Activated CD4-positive, alpha-beta T cell treated with anti-CD3 and anti-CD28 coated beads, Interleukin-2, amount 10 ng/mL, durations not matched to agents 24 days and 14 days (primary cell): ENCODE data around the gene ABTB2. TPM values are rescaled to one million over a fixed set of nuclear protein-coding genes. Genes with fewer than 3 reads are reported as not detected.

ENCODE experiments used
- DNase-seq: peaks from one replicate; pipeline ENCODE4 v3.0.0; 2022
- H3K27ac Mint-ChIP-seq: one replicate; pipeline ENCODE4 v1.8.0; 2022; ENCODE audit warnings: mild to moderate bottlenecking, mixed read lengths
- H3K27me3 Mint-ChIP-seq: one replicate; pipeline ENCODE4 v1.8.0; 2022; ENCODE audit warnings: mixed read lengths
- H3K36me3 Mint-ChIP-seq: one replicate; pipeline ENCODE4 v1.8.0; 2022; ENCODE audit warnings: low read depth, mild to moderate bottlenecking, mixed read lengths
- H3K4me1 Mint-ChIP-seq: one replicate; pipeline ENCODE4 v1.8.0; 2021; ENCODE audit warnings: mixed read lengths
- H3K4me3 Mint-ChIP-seq: one replicate; pipeline ENCODE4 v1.8.0; 2022; ENCODE audit warnings: mild to moderate bottlenecking, moderate library complexity, mixed read lengths
- H3K9me3 Mint-ChIP-seq: one replicate; pipeline ENCODE4 v1.8.0; 2021; ENCODE audit warnings: mixed read lengths
- intact Hi-C: fragments of 100-400 bp; cut with micrococcal nuclease; formaldehyde crosslinking; loops from one replicate; pipeline ENCODE4 v1.15.1; 2023
- total RNA-seq: library from RNA; stranded (reverse); gene quantifications from 2 replicates; pipeline ENCODE4 v1.2.3, GENCODE V29; 2022

ABTB2 gene
- total RNA-seq, 1 donor from 2014 or later: 13.1 TPM

- Mint-ChIP-seq H3K4me3 (no peak overlapping the region), H3K36me3 (peaks cover 12% of the 10 kb centered on the region), H3K27me3 (peaks cover 2% of the 10 kb centered on the region), H3K9me3 (no peaks in the 10 kb centered on the region), H3K27ac (no peak overlapping the region), H3K4me1 (peaks cover 6% of the 10 kb centered on the region)
- intact Hi-C loops: no loop called here
- no peak for DNase-seq
These were observed 191.8 kb downstream of the ABTB2 start for GRCh38 chr11:34165786-34166555.

DNA sequence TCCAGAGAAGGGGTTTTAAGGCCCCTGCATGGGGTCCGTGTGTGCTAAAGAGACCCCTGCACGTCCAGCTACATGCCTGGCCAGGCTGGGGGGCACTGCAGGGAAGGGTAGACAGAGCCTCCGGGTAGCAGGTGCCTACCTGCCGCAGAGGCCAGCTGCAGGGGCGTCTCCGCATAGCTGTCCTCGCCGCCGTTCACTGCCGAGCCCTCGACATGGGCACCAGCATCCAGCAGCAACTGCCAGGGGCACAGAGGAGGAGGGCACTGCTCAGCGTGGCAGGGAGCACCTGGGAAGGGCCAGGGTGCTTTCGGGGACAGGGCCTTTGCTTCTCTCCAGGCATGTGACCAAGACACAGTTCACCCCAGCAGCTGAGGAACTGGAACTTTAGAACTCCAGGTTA lies 192.7 kb downstream of the ABTB2 start:
- H3K4me1 Mint-ChIP-seq: peaks cover 6% of the 10 kb centered on the region
- DNase-seq: no peak
- H3K4me3 Mint-ChIP-seq: no peak overlapping the region
- peaks cover 2% of the 10 kb centered on the region for H3K27me3 Mint-ChIP-seq
- no peaks in the 10 kb centered on the region for H3K9me3 Mint-ChIP-seq
- peaks cover 14% of the 10 kb centered on the region for H3K36me3 Mint-ChIP-seq
- no peak overlapping the region for H3K27ac Mint-ChIP-seq
- intact Hi-C loops: no loop called here

GRCh38 chr11:34162856-34163255 lies 195.0 kb downstream of the ABTB2 start:
- intact Hi-C loops: no loop called here
- Mint-ChIP-seq H3K4me3 (no peak overlapping the region), H3K36me3 (peaks cover 23% of the 10 kb centered on the region)

GRCh38 chr11:34162493-34162820 lies 195.4 kb downstream of the ABTB2 start:
- Mint-ChIP-seq H3K4me1 (peaks cover 15% of the 10 kb centered on the region), H3K9me3 (no peaks in the 10 kb centered on the region), H3K4me3 (no peak overlapping the region), H3K36me3 (peaks cover 25% of the 10 kb centered on the region), H3K27me3 (peaks cover 2% of the 10 kb centered on the region), H3K27ac (no peak overlapping the region)
- DNase-seq: no peak
- intact Hi-C loops: no loop called here

More at GRCh38 chr11:34162856-34163255, 195.0 kb downstream of the ABTB2 start:
- peaks cover 2% of the 10 kb centered on the region for H3K27me3 Mint-ChIP-seq
- H3K27ac Mint-ChIP-seq: no peak overlapping the region
- no peaks in the 10 kb centered on the region for H3K9me3 Mint-ChIP-seq
- DNase-seq: no peak
- peaks cover 15% of the 10 kb centered on the region for H3K4me1 Mint-ChIP-seq

DNA sequence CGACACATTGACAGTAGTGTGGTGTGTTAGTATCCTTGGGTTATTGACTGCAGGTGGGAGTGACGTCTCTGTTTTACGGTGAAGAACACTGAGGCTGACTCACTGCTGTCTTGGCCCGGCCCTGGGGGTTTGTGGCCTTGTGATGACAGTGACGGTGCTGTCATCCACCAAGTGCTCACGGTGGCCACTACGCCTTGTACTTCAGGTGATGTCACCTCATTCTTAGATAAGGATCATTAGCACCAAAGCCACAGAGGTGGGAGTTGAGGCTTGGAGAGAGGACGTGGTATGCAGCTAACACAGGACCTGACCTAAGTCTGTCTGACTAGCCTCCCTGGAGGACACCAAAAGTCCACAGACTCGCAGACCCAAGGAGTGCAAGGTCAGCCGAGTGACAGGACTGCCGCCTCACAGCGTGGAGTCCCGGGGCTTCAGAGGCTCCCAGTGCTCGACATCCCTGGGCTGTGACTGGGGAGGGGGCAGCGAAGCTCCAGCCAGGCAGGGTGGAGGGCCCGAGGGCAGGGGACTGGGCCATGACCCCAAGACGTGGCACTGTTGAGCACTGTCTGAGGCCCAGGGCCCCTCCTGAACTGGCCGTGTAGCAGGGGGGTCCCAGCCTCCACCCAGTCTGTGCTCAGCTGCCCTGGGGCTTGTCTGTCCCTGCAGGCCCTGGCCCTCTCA lies 195.9 kb downstream of the ABTB2 start:
- H3K9me3 Mint-ChIP-seq: no peaks in the 10 kb centered on the region
- intact Hi-C loops: no loop called here
- H3K4me3 Mint-ChIP-seq: no peak overlapping the region
- H3K27ac Mint-ChIP-seq: peak overlapping the region; percentile 65
- peaks cover 2% of the 10 kb centered on the region for H3K27me3 Mint-ChIP-seq
- peak; percentile 74 for DNase-seq
- H3K4me1 Mint-ChIP-seq: peaks cover 15% of the 10 kb centered on the region
- peaks cover 25% of the 10 kb centered on the region for H3K36me3 Mint-ChIP-seq

DNA sequence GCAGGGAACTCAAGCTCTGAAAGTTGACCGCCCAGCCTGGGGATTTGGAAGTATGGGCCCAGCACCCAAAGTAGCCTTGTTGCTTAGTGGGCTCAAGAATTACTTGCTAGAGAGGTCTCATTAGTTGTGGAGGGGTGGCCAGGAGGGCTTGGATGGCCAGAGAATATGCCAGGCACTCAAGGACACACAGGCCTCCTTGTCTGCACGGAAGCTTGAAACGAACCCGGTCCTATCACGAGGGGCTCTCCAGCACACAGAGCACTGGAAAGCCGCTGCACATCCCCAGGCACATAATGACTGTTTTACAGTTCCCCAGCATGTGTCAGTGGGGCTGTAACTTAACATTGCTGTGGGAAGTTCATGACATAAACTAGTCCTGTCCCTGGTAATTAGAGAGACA lies 196.4 kb downstream of the ABTB2 start:
- intact Hi-C loops: no loop called here
- no peak for DNase-seq
- Mint-ChIP-seq H3K36me3 (peaks cover 24% of the 10 kb centered on the region), H3K27ac (no peak overlapping the region), H3K4me1 (peaks cover 15% of the 10 kb centered on the region), H3K4me3 (no peak overlapping the region), H3K27me3 (no peaks in the 10 kb centered on the region), H3K9me3 (no peaks in the 10 kb centered on the region)

GRCh38 chr11:34160791-34161190 lies 197.0 kb downstream of the ABTB2 start:
- H3K36me3 Mint-ChIP-seq: peaks cover 24% of the 10 kb centered on the region
- H3K4me3 Mint-ChIP-seq: no peak overlapping the region
- H3K4me1 Mint-ChIP-seq: peaks cover 15% of the 10 kb centered on the region
- no peak for DNase-seq
- no peaks in the 10 kb centered on the region for H3K9me3 Mint-ChIP-seq
- H3K27me3 Mint-ChIP-seq: no peaks in the 10 kb centered on the region
- H3K27ac Mint-ChIP-seq: no peak overlapping the region
- intact Hi-C loops: no loop called here

- intact Hi-C loops: no loop called here
- no peak overlapping the region for H3K4me3 Mint-ChIP-seq
- no peaks in the 10 kb centered on the region for H3K9me3 Mint-ChIP-seq
- H3K27me3 Mint-ChIP-seq: no peaks in the 10 kb centered on the region
- H3K27ac Mint-ChIP-seq: peak overlapping the region; percentile 35
- H3K4me1 Mint-ChIP-seq: peaks cover 15% of the 10 kb centered on the region
- H3K36me3 Mint-ChIP-seq: peaks cover 24% of the 10 kb centered on the region
- no peak for DNase-seq
These were observed 197.6 kb downstream of the ABTB2 start for GRCh38 chr11:34160049-34160721.

- intact Hi-C loops: no loop called here
These were observed 199.1 kb downstream of the ABTB2 start for GRCh38 chr11:34158661-34159060.

DNA sequence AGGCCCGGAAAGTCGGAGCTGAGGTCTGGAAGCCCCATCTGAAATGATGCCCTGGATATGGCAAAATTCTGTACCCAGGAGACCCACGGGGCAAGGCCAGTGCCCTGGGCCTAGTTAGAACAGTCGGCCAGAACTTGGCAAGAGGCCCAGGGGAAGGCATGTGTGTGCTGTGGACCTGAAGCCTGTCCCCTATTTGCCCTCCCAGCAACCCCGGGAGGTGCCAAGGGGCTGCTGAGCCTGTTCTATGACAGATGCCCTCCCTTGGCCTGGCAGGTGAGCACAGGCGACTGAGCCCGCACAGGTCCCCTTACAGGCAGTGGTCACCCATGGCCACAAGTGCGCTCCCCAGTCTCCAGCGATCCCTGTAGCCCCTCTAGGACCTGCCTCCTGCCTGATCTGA lies 200.6 kb downstream of the ABTB2 start:
- intact Hi-C loops: no loop called here
- peaks cover 31% of the 10 kb centered on the region for H3K36me3 Mint-ChIP-seq

More at GRCh38 chr11:34158661-34159060, 199.1 kb downstream of the ABTB2 start:
- Mint-ChIP-seq H3K36me3 (peaks cover 25% of the 10 kb centered on the region), H3K4me1 (peaks cover 15% of the 10 kb centered on the region), H3K4me3 (no peak overlapping the region), H3K27me3 (no peaks in the 10 kb centered on the region), H3K27ac (peak overlapping the region; percentile 62), H3K9me3 (no peaks in the 10 kb centered on the region)
- peak; percentile 71 for DNase-seq

DNA sequence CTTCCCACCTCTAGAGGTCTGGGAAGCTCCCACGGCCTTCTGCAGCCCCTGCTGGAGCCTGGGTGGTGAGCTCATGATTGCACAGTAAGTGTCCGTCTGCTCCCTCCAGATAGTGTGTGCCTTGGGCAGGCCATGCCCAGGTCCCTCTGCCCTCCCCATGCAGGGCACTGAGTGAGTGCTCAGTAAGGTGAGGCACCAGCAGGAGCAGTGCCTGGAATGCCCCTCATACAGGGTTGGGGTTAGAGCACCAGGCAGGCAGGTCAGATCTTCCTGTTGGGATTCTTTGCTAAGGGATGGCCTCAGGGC lies 202.1 kb downstream of the ABTB2 start:
- no peaks in the 10 kb centered on the region for H3K27me3 Mint-ChIP-seq
- no peak overlapping the region for H3K4me3 Mint-ChIP-seq
- intact Hi-C loops: no loop called here
- DNase-seq: no peak
- H3K4me1 Mint-ChIP-seq: peaks cover 12% of the 10 kb centered on the region
- peaks cover 28% of the 10 kb centered on the region for H3K36me3 Mint-ChIP-seq
- H3K27ac Mint-ChIP-seq: no peak overlapping the region
- H3K9me3 Mint-ChIP-seq: no peaks in the 10 kb centered on the region

More for the DNA sequence above, 200.6 kb downstream of the ABTB2 start:
- DNase-seq: no peak
- Mint-ChIP-seq H3K27ac (no peak overlapping the region), H3K9me3 (no peaks in the 10 kb centered on the region), H3K27me3 (no peaks in the 10 kb centered on the region), H3K4me3 (no peak overlapping the region), H3K4me1 (peaks cover 18% of the 10 kb centered on the region)

DNA sequence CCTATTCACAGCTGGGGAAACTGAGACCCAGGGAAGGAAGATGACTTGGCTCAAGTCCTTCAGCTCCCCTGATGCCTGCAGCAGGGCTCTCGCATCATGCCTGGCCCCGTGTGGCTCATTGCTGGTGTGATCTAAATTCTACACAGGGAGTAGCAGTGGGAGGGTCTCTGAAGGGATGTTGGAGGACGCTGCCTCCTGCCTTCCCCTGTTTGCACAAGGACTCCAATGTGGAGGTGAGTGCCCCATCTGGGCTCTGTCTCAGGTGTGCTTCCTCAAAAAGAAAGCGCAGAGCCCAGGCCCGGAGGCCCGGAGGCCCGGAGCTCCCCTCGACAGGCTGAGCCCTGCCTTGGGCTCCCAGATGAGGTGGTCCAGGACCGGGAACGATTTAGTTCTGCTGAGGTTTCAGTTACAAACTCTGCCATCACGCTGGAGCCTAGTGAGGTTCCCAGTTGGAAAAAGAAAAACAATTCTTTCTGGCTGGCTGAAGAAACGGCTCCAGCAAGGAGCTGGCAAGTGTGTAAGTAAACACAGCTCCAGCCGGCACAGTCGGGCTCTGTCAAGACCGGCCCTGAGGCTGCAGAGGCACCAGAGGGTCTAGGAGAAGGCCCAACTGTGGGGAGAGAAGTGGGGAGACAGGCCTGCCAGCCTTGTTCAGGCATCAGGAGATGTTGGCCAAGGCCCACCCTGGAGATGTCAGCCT lies 202.6 kb downstream of the ABTB2 start:
- H3K27ac Mint-ChIP-seq: no peak overlapping the region
- H3K9me3 Mint-ChIP-seq: no peaks in the 10 kb centered on the region
- H3K27me3 Mint-ChIP-seq: no peaks in the 10 kb centered on the region
- no peak overlapping the region for H3K4me3 Mint-ChIP-seq
- intact Hi-C loops: no loop called here
- peaks cover 32% of the 10 kb centered on the region for H3K36me3 Mint-ChIP-seq
- peaks cover 12% of the 10 kb centered on the region for H3K4me1 Mint-ChIP-seq
- DNase-seq: no peak

DNA sequence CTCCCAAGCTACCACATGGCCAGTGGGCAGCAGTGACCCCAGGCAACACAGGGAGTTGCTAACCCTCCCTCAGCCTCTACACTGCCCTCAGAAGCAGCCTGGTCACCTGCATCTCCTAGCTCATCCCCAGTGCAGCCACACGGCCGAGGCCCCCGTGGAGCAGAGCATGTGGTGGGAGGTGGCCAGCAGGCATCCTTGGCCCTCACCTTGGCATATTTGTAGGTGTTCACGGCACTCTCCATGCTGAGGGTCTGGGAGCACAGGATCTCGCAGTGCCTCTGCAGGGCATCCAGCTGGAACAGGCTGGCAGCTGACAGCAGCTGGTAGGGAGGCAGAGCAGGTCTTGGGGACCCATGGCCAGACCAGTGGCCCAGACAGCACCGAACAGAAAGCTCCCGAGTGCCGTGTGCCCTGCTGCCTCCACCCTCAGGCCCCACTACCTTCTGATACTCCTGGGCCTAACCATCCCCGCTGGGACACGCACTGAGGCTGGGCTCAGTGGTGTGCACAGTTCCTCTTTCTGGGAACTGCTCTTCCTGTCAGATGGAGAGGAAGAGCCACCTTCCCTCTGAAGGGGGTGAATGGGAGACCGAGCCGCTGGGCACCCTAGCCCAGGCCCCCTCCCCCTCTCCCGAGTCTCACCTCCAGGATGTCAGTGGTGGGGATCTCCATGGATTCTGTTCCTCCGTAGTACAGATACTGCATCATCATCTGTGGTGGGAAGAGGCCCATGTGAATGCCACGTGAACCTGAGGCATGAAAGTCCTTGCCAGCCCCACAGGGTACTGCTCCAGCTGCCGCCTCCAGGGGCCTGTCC lies 203.5 kb downstream of the ABTB2 start:
- Mint-ChIP-seq H3K36me3 (peaks cover 24% of the 10 kb centered on the region), H3K4me3 (no peak overlapping the region), H3K4me1 (peaks cover 9% of the 10 kb centered on the region), H3K9me3 (no peaks in the 10 kb centered on the region), H3K27me3 (no peaks in the 10 kb centered on the region), H3K27ac (no peak overlapping the region)
- intact Hi-C loops: no loop called here
- no peak for DNase-seq
